PC-9 (cell line): ENCODE data around the gene ABCC6. TPM values are rescaled to one million over a fixed set of nuclear protein-coding genes. Genes with fewer than 3 reads are reported as not detected.
"Not testable (repeated sequence)": the region's sequence is repeated elsewhere in the genome, so short reads cannot be mapped to it uniquely, and the experiment has no call there.

Experiments used
- BruUV-seq: library from RNA; stranded (reverse); fragments of 400-500 nt; replicated peaks from 2 replicates; lab custom pipeline; 2021; lab: Mats Ljungman, UMichigan
- CTCF ChIA-PET: fragments of 300-600 bp; sonication (Branson Sonifier 250); formaldehyde crosslinking; loops from one replicate; lab custom pipeline; 2022; ENCODE audit warnings: antibody characterized with exemption; lab: Charles Lee
- POLR2A ChIA-PET: fragments of 300-600 bp; sonication (Branson Sonifier 250); formaldehyde crosslinking; loops from one replicate; lab custom pipeline; 2022; ENCODE audit warnings: antibody characterized with exemption; ENCODE audit not compliant: unreplicated experiment; lab: Charles Lee
- DNase-seq, 2 experiments: peaks; one replicate each; pipeline versions ENCODE4 v3.0.0 to v3.0.0-alpha.2; 2015 to 2022; ENCODE audit warnings: mixed read lengths in 1 of 2
- H2AFZ ChIP-seq: fragments of 200-600 bp; sonication (generic); 2 replicates; pipeline ENCODE4 v1.8.1; 2017; ENCODE audit warnings: antibody characterized with exemption
- H3F3A ChIP-seq: fragments of 200-600 bp; sonication (generic); 2 replicates; pipeline ENCODE4 v1.8.1; 2017; ENCODE audit warnings: antibody characterized with exemption, mild to moderate bottlenecking, low read depth; ENCODE audit not compliant: insufficient read depth
- H3K27ac ChIP-seq: fragments of 200-600 bp; sonication (generic); 2 replicates; pipeline ENCODE4 v1.6.1; 2016; ENCODE audit warnings: mixed run types
- H3K27me3 ChIP-seq: fragments of 200-600 bp; sonication (generic); 2 replicates; pipeline ENCODE4 v1.6.1; 2016; ENCODE audit warnings: low read depth, mixed run types; ENCODE audit not compliant: insufficient read depth
- H3K36me3 ChIP-seq: fragments of 200-600 bp; sonication (generic); 2 replicates; pipeline ENCODE4 v1.6.1; 2016; ENCODE audit warnings: low read depth, mixed run types
- H3K4me1 ChIP-seq: fragments of 200-600 bp; sonication (generic); replicated peaks from 2 replicates; pipeline ENCODE4 v1.6.1; 2016; ENCODE audit warnings: mixed run types; ENCODE audit not compliant: insufficient read depth
- H3K4me2 ChIP-seq: fragments of 200-600 bp; sonication (generic); 2 replicates; pipeline ENCODE4 v1.6.1; 2017; ENCODE audit warnings: mixed run types
- H3K4me3 ChIP-seq: fragments of 200-600 bp; sonication (generic); 2 replicates; pipeline ENCODE4 v1.6.1; 2016; ENCODE audit warnings: mixed run types
- H3K79me2 ChIP-seq: fragments of 200-600 bp; sonication (generic); 2 replicates; pipeline ENCODE4 v1.6.1; 2017; ENCODE audit warnings: low read depth, mixed run types
- H3K9me2 ChIP-seq: fragments of 200-600 bp; sonication (generic); 2 replicates; pipeline ENCODE4 v1.8.1; 2017; ENCODE audit warnings: mild to moderate bottlenecking; ENCODE audit not compliant: insufficient read depth
- H3K9me3 ChIP-seq: fragments of 200-600 bp; sonication (generic); 2 replicates; pipeline ENCODE4 v1.8.1; 2016; ENCODE audit warnings: low read depth; ENCODE audit not compliant: insufficient read depth
- H4K20me1 ChIP-seq: fragments of 200-600 bp; sonication (generic); 2 replicates; pipeline ENCODE4 v1.8.1; 2017; ENCODE audit not compliant: insufficient read depth
- CTCF ChIP-seq: fragments of 200-600 bp; sonication (generic); conservative IDR thresholded peaks from 2 replicates; pipeline ENCODE4 v1.6.1; 2017; ENCODE audit warnings: mixed run types, antibody characterized with exemption, mild to moderate bottlenecking, moderate library complexity
- EZH2 ChIP-seq: fragments of 200-600 bp; sonication (generic); IDR thresholded peaks from 2 replicates; pipeline ENCODE4 v1.8.0; 2017; ENCODE audit warnings: antibody characterized with exemption, low read depth
- intact Hi-C: fragments of 100-400 bp; cut with micrococcal nuclease; formaldehyde crosslinking; loops from one replicate; pipeline ENCODE4 v1.10.0; 2022; ENCODE audit not compliant: unreplicated experiment
- total RNA-seq: library from RNA; stranded (reverse); gene quantifications from 2 replicates; pipeline ENCODE4 v1.2.3, GENCODE V29; 2021

The ABCC6 gene
- total RNA-seq, 1 experiment from 2014 or later: 2.8 TPM

- H3K9me3 ChIP-seq: no peaks in the 10 kb centered on the region
- H3K27ac ChIP-seq: no peak overlapping the region
- H3K79me2 ChIP-seq: no peaks in the 10 kb centered on the region
- CTCF ChIA-PET: no interaction called here
- H4K20me1 ChIP-seq: peaks cover 20% of the 10 kb centered on the region
- no peak for DNase-seq
- POLR2A ChIA-PET: no interaction called here
- H3K4me3 ChIP-seq: no peak overlapping the region
- H3K4me2 ChIP-seq: no peak overlapping the region
- no peaks in the 10 kb centered on the region for H3K27me3 ChIP-seq
- intact Hi-C loops: no loop called here
- no peaks in the 10 kb centered on the region for H3K9me2 ChIP-seq
- no peak overlapping the region for H2AFZ ChIP-seq
- TF ChIP-seq EZH2 (no peak), CTCF (no peak)
- BruUV-seq: no TSS peak
- H3K4me1 ChIP-seq: no peaks in the 10 kb centered on the region
- H3F3A ChIP-seq: peaks cover 34% of the 10 kb centered on the region; the same call in 1 of the 2 replicates
- H3K36me3 ChIP-seq: no peaks in the 10 kb centered on the region
Observed at GRCh38 chr16:16149710-16150116, 73.6 kb downstream of the ABCC6 start.

GRCh38 chr16:16148755-16149154 is 74.5 kb downstream of the ABCC6 start:
- Histone ChIP-seq H4K20me1 (peaks cover 20% of the 10 kb centered on the region), H3K4me2 (no peak overlapping the region), H3K9me3 (no peaks in the 10 kb centered on the region), H3K4me3 (no peak overlapping the region), H3K36me3 (no peaks in the 10 kb centered on the region), H2AFZ (no peak overlapping the region), H3F3A (peaks cover 35% of the 10 kb centered on the region; the same call in 1 of the 2 replicates), H3K4me1 (no peaks in the 10 kb centered on the region), H3K27me3 (no peaks in the 10 kb centered on the region), H3K27ac (no peak overlapping the region), H3K79me2 (no peaks in the 10 kb centered on the region), H3K9me2 (no peaks in the 10 kb centered on the region)
- DNase-seq: no peak
- ChIA-PET POLR2A (no interaction called here), CTCF (no interaction called here)
- no peak for TF ChIP-seq EZH2
- no peak for TF ChIP-seq CTCF
- BruUV-seq: no TSS peak
- intact Hi-C loops: no loop called here

- H3K36me3 ChIP-seq, H3K4me1 ChIP-seq, CTCF ChIA-PET, H3K4me2 ChIP-seq, BruUV-seq, POLR2A ChIA-PET, H3K79me2 ChIP-seq, H3K27me3 ChIP-seq, H3K9me3 ChIP-seq, H2AFZ ChIP-seq, DNase-seq, H3K9me2 ChIP-seq, H3K4me3 ChIP-seq, intact Hi-C loops, H3K27ac ChIP-seq: not testable (repeated sequence)
- Histone ChIP-seq H4K20me1 (peaks cover 20% of the 10 kb centered on the region), H3F3A (peaks cover 37% of the 10 kb centered on the region; the same call in 1 of the 2 replicates)
Observed at GRCh38 chr16:16148000-16148599, 75.2 kb downstream of the ABCC6 start.
